AG08395 (cell line): ENCODE data around the gene DRGX.

Experiments used
- DNase-seq: peaks from one replicate; pipeline ENCODE4 v3.0.0; 2012; ENCODE audit warnings: mixed read lengths, low spot score

Gene DRGX

DNA sequence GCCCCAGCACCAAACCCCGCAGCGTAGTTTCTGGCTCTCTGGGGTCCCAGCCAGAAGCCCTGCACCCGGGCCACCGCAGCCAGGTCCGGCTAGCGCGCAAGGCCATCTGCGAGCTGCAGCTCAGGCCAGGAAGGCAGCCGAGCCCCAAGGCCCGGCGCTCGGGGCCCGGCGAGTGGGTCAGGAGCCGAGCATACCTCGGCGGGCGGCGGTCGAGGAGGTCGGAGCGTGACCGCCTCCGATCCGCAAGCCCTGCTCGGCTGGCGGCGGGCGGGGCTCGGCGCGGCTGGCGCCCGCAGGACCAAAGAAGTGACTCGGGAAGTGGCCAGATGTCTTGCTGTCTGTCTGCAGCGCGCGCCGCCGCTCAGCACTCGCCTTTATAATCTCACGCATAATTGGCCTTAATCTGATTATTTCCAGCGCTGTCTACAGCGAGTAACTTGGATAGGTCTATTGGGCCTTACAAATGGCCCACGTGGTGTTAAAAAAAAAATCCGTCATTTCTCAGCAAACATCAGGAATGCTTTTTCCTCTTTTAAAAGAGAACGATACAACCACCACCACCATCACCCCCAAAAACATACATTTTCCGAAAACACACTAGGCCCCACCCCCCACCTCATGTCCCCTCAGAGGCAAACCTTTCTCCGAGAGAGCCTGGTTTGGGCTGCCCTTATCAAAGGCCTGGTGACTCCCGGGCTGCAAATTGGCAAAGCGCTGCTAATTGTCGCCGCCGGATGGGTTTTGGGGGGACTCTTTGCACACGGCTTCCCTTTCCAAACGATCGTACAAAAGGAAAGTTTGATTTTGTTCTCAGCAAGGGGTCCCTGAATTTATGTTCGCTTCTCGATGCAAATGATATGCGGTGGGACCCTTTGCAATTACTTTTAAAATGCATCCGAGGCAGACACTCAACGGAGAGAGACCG is at the start of gene DRGX:
Gene DRGX, minus strand, starts transcription at position 349 of the 925 bp plus-strand sequence. CDS start 649 bp downstream, outside the sequence.
- no peak for DNase-seq

DNA sequence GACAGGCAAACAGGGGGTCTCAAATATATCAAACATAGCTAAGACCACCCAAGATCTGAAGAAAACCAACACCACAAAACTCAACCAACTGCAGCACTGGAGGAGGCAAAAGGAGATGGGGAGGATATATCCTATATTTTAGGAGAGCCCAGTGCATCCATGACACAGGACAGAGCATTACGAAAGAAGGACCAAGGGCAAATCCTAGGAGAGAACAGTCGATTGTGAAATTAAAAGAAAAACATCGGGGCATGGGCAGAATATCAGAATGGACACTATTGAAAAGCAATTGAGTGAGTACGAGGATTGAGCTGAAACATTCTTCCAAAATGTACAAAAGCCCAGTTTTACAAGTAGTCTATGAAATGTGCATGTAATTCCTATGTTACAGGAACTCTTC is 48.5 kb upstream of the DRGX start:
- DNase-seq: no peak

DNA sequence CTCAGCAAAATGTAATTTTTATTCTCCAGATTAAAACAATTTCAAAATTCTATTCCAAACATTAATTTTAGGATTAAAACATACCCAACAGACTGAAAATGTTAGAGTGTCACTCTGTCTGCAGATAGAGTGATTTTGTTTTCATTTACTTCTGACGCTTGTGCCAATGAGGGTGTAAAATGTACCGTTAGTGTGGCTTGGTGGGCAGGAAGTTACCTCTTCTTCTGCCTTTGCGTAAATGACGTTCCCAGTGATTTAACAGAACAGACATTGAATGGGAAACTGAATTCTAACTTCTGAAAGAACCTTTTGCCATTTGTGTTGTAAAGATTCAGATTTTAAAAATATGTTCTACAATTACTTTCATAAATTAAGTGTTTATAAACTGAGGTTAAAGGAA is 47.0 kb upstream of the DRGX start:
- no peak for DNase-seq

GRCh38 chr10:49441488-49442476 is 45.9 kb upstream of the DRGX start:
- DNase-seq: no peak

DNA sequence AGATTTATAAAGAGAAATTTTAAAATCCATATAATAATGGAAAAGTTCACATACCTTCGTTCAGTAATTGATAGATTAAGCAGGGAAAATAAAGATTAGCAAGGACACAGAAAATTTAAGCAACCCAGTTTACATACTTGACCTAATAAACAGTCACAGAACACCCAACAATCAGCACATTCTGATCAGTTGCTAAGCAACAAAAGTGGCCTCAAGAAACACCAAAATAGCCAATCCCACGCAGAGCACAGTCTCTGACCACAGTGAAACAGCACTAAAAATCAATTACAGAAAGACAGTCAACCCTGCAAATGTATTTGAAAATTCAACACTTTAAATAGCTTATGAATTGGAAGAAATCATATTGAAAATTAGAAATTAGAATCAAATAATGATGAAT is 39.3 kb upstream of the DRGX start:
- no peak for DNase-seq

DNA sequence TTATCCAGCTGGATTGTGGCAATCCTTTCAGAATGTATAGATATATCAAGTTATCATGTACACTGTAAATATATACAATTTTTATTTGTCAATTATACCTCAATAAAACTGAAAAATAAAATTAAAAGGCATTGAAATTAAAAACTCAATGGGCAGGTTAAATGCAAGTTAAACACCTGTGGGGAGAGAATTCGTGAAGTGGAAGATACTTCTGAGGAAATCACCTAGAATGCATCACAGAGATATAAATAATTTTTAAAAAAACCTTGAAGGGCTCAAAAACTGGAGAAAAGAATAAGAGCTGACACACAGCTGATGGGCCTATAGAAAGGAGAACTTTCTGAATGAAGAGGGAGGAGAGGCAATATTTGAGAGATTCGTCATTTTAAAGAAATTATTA is 37.2 kb upstream of the DRGX start:
- no peak for DNase-seq

DNA sequence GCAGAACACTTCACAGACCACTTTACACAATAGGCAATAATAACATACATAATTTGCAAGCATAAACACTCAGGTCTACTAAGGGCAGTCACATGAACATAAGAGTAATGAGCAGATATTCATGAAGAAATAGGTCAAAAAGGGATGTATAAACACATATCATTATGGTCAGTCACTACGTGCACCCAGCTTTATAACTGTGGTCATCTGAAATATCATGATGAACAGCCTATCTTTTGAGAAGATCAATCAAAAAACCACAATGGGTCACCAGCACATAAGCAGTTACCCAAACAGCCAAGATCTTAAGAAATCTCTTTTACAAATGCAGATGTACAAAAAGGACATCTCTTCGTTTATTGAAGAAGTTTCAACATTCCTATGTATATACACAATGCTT is 35.5 kb upstream of the DRGX start:
- no peak for DNase-seq

DNA sequence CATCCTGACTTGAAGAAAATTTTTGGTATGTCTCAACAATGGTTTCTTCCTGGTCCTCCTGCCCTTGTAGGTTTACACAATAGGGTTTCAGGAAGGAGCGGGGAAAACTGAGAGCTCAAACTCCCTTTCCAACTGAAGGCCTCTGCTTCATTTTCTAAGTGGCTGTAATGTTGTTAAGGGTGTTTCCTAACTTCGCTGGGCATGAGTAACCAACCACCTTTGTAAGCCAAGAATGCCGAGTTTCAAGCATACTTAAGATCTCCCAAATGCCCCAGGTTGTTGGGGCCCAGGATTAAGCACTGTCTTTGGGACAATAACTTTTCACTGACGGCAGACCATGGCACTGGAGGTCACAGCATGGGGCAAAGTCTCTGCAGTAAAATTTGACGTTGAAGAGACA is 33.6 kb upstream of the DRGX start:
- DNase-seq: no peak

DNA sequence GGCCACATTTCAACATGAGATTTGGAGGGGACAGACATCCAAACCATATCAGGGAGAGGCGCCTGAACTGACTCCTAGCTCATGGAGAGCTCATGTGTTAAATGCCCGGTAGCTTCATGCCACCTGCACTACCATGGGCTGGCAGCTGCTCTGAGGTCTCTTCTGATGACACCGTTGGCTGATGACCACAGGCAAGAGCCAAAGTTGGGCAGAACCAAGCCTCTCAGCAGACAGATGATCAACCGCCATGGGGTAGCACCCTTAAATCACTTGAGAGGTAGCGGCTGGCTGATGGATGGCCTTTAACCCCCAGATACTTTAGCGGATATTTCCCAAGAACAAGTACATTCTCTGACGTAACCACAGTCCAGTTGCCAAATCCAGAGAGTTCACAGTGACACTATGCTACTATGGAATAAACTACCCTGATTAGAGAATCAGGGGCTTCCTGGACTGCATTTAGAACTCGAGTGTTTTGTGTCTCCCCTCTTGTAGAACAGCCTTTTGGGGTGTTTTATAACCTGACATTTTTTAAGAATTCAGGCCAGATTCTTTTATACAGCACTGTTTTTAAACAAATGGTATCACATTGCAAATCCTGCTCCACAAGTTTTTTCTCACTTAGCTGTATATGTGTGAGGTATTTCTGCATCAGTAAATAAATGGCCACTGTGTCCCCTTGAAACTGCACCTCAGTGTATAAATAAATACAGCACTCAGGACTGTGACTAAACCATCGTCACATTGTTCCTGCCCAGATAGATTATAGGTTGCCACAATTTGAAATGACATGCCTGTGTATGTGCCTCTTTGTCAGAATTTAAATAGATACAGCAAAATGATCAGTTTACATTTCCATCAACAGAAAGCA is 30.8 kb upstream of the DRGX start:
- DNase-seq: no peak

- DNase-seq: no peak
Measured at GRCh38 chr10:49419005-49419404, 23.1 kb upstream of the DRGX start.

- no peak for DNase-seq
Measured at GRCh38 chr10:49418328-49418727, 22.4 kb upstream of the DRGX start.

GRCh38 chr10:49418053-49418326 is 22.1 kb upstream of the DRGX start:
- no peak for DNase-seq

DNA sequence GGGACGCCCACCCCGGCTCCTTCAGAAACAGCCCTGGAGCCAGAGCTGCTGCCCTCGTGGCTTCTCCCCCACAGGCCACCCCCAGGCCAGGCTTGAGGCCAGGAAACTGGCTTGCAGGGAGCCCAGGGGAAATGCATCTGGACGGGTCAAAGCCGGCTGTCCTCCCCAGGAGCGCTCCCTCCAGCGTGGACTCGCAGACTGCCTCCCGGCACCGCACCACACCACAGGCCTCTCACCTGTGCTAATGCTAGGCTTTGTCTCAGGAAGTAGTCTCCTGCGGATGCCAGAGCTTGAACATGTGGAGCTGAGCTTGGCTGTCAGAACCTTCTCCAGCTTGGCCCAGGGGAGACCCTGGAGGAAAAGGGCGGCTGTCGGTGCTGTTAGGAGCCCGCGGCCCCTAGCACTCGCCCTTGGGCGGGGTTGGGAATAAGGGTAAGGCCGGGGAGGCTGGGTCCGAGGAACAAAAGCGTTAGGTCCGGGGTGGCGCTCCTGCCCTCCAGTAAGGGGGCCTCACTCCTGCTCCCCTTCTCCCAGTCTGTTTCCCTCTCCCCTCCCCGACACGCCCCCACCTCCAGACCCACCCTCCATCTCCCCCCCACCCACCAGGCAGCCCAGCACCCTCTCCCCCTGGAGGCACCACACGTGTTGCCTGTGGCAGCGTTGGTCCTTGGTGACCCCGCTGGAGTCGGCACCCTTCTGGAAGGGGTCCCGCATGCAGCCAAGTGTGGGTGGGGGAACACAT is 21.6 kb upstream of the DRGX start:
- DNase-seq: no peak

GRCh38 chr10:49415846-49416245 is 20.0 kb upstream of the DRGX start:
- no peak for DNase-seq

- DNase-seq: no peak
Measured at GRCh38 chr10:49415109-49415508, 19.2 kb upstream of the DRGX start.

- DNase-seq: no peak
Measured at GRCh38 chr10:49414496-49414895, 18.6 kb upstream of the DRGX start.

- DNase-seq: no peak
Measured at GRCh38 chr10:49412571-49412970, 16.7 kb upstream of the DRGX start.

DNA sequence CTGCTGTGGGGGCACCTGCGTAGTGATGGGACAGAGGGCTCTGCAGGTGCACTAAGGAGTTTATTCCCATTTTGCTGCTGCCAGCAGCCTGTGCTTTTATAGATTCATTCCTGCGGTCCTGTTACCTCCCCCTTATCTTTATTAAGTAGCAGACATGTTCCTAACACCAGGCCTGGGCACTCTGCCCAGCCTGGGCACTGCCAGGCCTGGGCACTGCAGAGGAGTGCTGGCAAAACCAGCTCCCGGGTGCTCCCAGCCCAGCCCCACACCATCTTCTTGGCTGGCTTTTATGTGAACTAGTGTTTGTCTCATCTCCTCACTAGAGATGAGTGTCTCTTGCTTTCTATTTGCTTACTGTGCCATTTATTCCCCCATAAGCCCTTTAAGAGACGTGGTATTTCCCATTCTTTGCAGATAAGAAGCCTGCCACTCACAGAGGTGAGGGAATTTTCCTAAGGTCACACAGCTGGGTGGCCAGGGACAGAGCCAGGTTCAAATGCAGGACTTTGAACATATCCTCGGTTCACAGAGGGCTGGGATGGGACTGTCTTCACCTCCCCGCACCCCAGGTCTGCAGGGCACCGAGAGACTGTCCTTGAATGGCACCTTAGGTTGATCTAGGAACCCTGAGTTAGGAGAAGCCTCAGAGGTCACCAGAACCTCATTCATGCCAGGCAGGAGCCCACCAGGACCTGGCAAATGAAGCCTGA is 14.6 kb upstream of the DRGX start:
- DNase-seq: no peak

GRCh38 chr10:49409755-49410154 is 13.9 kb upstream of the DRGX start:
- no peak for DNase-seq

DNA sequence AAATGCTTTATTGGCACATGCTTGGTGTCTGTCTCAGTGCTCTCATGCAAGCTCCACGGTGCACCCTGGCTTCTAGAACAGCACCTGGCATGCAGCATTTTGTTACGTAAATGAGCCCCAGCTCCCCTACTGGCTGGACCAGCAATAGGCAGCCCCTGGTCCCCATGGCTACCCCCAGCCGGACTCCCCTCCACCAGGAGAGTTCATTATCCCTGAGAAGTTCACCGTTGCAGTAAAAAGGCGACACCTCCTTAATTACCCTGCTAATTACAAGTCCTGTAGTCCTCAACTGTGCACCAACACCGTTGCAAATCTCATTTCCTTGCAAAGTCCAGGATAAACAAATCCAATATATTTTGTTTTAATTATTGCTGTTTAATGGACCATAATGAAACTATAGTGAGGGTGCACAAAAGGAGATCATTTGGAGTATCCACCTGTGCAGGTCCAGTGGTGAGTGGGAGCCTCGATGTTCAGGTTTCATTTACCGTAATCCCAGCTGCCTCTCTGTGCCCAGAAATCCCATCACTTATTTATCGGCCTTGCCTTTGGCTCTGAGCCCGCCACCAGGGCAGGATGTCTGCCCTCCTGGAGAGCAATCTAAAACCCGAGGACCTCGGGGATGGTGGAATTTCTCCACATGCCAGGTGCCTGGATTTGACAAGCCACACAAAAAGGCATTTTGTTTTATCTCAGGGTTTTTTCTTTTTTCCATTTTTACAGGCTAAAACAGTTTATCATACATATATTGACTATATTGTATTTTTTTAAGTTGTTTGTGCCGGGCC is 12.8 kb upstream of the DRGX start:
- DNase-seq: no peak
